IMR-90 (cell line): ENCODE measurements around the gene TFIP11. TPM values are rescaled to one million over a fixed set of nuclear protein-coding genes. Genes with fewer than 3 reads are reported as not detected.

Experiments
- ATAC-seq: fragments of 200-7000 bp; cut with Tn5 transposase; 2 replicates; pipeline ENCODE4 v1.9.1; 2020; ENCODE audit warnings: low read depth, mild to moderate bottlenecking, moderate library complexity
- BruUV-seq: library from RNA; stranded (reverse); fragments of 400-500 nt; replicated peaks from 2 replicates; lab custom pipeline; 2021; lab: Mats Ljungman, UMichigan
- CTCF ChIA-PET: fragments of 300-600 bp; formaldehyde crosslinking; extraction: SDS; loops from one replicate; lab custom pipeline; 2021; ENCODE audit warnings: antibody characterized with exemption; lab: Yijun Ruan, JAX
- POLR2A ChIA-PET: fragments of 300-600 bp; sonication (Branson Sonifier 250); formaldehyde crosslinking; loops from one replicate; lab custom pipeline; 2022; ENCODE audit warnings: antibody characterized with exemption; ENCODE audit not compliant: unreplicated experiment; lab: Charles Lee
- DNase-seq: peaks from one replicate; pipeline ENCODE4 v3.0.0; 2013
- H2AFZ ChIP-seq: replicated peaks from 2 replicates; pipeline ENCODE3; 2013; ENCODE audit warnings: low read length, mild to moderate bottlenecking; ENCODE audit not compliant: poor library complexity
- H2AK5ac ChIP-seq: 2 replicates; pipeline ENCODE4 v1.6.1; 2013; ENCODE audit warnings: low read depth, low read length, inconsistent platforms
- H2AK9ac ChIP-seq: replicated peaks from 2 replicates; pipeline ENCODE3; 2013; ENCODE audit warnings: mild to moderate bottlenecking, low read depth, low read length, moderate library complexity; ENCODE audit not compliant: poor library complexity
- H2BK120ac ChIP-seq: 2 replicates; pipeline ENCODE4 v1.6.1; 2013; ENCODE audit warnings: low read depth, low read length, inconsistent platforms
- H2BK15ac ChIP-seq: 3 replicates; pipeline ENCODE4 v1.6.1; 2013; ENCODE audit warnings: low read depth, low read length, inconsistent platforms
- H2BK20ac ChIP-seq: 2 replicates; pipeline ENCODE4 v1.6.1; 2013; ENCODE audit warnings: low read depth, mild to moderate bottlenecking, inconsistent platforms, low read length, moderate library complexity
- H2BK5ac ChIP-seq: 2 replicates; pipeline ENCODE4 v1.6.1; 2013; ENCODE audit warnings: mild to moderate bottlenecking, low read depth, low read length, inconsistent platforms; ENCODE audit not compliant: poor library complexity, severe bottlenecking
- H3K14ac ChIP-seq: replicated peaks from 2 replicates; pipeline ENCODE4 v1.6.1; 2013; ENCODE audit warnings: low read depth, low read length, inconsistent platforms
- H3K18ac ChIP-seq: 2 replicates; pipeline ENCODE4 v1.6.1; 2013; ENCODE audit warnings: low read depth, low read length, control low read depth
- H3K23ac ChIP-seq: 2 replicates; pipeline ENCODE4 v1.6.1; 2013; ENCODE audit warnings: low read depth, low read length, inconsistent platforms
- H3K27ac ChIP-seq: 2 replicates; pipeline ENCODE4 v1.5.1; 2013; ENCODE audit warnings: mild to moderate bottlenecking, control low read depth, low read length; ENCODE audit not compliant: insufficient read depth
- H3K27me3 ChIP-seq: 2 replicates; pipeline ENCODE4 v1.6.1; 2013; ENCODE audit warnings: low read length; ENCODE audit not compliant: control insufficient read depth, insufficient read depth
- H3K36me3 ChIP-seq: 2 replicates; pipeline ENCODE4 v1.6.1; 2013; ENCODE audit warnings: low read length, mixed read lengths; ENCODE audit not compliant: control insufficient read depth, insufficient read depth
- H3K4ac ChIP-seq: 2 replicates; pipeline ENCODE4 v1.6.1; 2013; ENCODE audit warnings: low read depth, low read length, inconsistent platforms
- H3K4me1 ChIP-seq: 2 replicates; pipeline ENCODE4 v1.6.1; 2013; ENCODE audit warnings: low read length, mixed read lengths; ENCODE audit not compliant: control insufficient read depth, insufficient read depth
- H3K4me2 ChIP-seq: 2 replicates; pipeline ENCODE4 v1.6.1; 2013; ENCODE audit warnings: low read depth, mild to moderate bottlenecking, control low read depth, low read length, moderate library complexity
- H3K4me3 ChIP-seq: 2 replicates; pipeline ENCODE4 v1.5.1; 2013; ENCODE audit warnings: low read depth, mild to moderate bottlenecking, control low read depth, low read length, moderate library complexity; ENCODE audit not compliant: insufficient read depth
- H3K56ac ChIP-seq: 2 replicates; pipeline ENCODE4 v1.6.1; 2013; ENCODE audit warnings: low read length, inconsistent platforms; ENCODE audit not compliant: insufficient read depth; ENCODE audit errors: extremely low read depth
- H3K79me1 ChIP-seq, 2 experiments: 2 replicates each; pipeline ENCODE4 v1.6.1; 2013; ENCODE audit warnings: low read length in 2 of 2, inconsistent platforms in 1 of 2, low read depth in 1 of 2
- H3K9ac ChIP-seq: 2 replicates; pipeline ENCODE4 v1.6.1; 2013; ENCODE audit warnings: low read depth, low read length, control low read depth
- H3K9me1 ChIP-seq: 2 replicates; pipeline ENCODE4 v1.6.1; 2013; ENCODE audit warnings: low read length, inconsistent platforms; ENCODE audit not compliant: insufficient read depth
- H3K9me3 ChIP-seq: 2 replicates; pipeline ENCODE4 v1.6.1; 2013; ENCODE audit warnings: low read length; ENCODE audit not compliant: control insufficient read depth, insufficient read depth
- H4K20me1 ChIP-seq: 2 replicates; pipeline ENCODE4 v1.6.1; 2013; ENCODE audit warnings: low read length, inconsistent platforms; ENCODE audit not compliant: insufficient read depth
- H4K5ac ChIP-seq: 2 replicates; pipeline ENCODE4 v1.6.1; 2013; ENCODE audit warnings: mild to moderate bottlenecking, low read depth, low read length, control low read depth
- H4K8ac ChIP-seq, 2 experiments: 2 replicates each; pipeline ENCODE4 v1.6.1; 2013; ENCODE audit warnings: low read depth in 2 of 2, low read length in 2 of 2, control low read depth in 1 of 2, inconsistent platforms in 1 of 2
- H4K91ac ChIP-seq: 2 replicates; pipeline ENCODE4 v1.6.1; 2013; ENCODE audit warnings: low read depth, low read length, inconsistent platforms; ENCODE audit not compliant: insufficient read depth
- MAFK ChIP-seq: IDR thresholded peaks from 2 replicates; pipeline ENCODE4 v1.6.1; 2012; ENCODE audit warnings: low read depth, low read length, improper control_type of control experiment
- NFE2L2 ChIP-seq: fragments of 150-350 bp; IDR thresholded peaks from 2 replicates; pipeline ENCODE4 v1.6.1; 2016; ENCODE audit warnings: low read depth, mild to moderate bottlenecking, low read length
- POLR2A ChIP-seq: IDR thresholded peaks from 2 replicates; pipeline ENCODE4 v1.6.1; 2012; ENCODE audit warnings: mild to moderate bottlenecking, low read depth, low read length
- RAD21 ChIP-seq: IDR thresholded peaks from 2 replicates; pipeline ENCODE4 v1.6.1; 2012; ENCODE audit warnings: low read length, improper control_type of control experiment
- SMC3 ChIP-seq: fragments of 150-350 bp; IDR thresholded peaks from 2 replicates; pipeline ENCODE4 v1.6.1; 2016; ENCODE audit warnings: low read depth, mild to moderate bottlenecking, antibody characterized with exemption, low read length, moderate library complexity
- WGBS, 2 experiments: methylation state at CpG; one replicate each; pipeline versions ENCODE4 v1.1.5 to v1.1.7; 2013; ENCODE audit warnings: missing lambda C conversion rate in 2 of 2; ENCODE audit not compliant: insufficient read length in 1 of 2; ENCODE audit errors: extremely low coverage in 2 of 2; 5-methylcytosine and 5-hydroxymethylcytosine counted together
- dilution Hi-C: fragments of 300-500 bp; cut with HindIII; formaldehyde crosslinking; loops from one replicate; pipeline ENCODE4 v1.14.3; 2018; ENCODE audit warnings: low sequenced_read_pairs; ENCODE audit not compliant: unreplicated experiment
- in situ Hi-C: fragments of 300-500 bp; cut with MboI; formaldehyde crosslinking; loops from 3 replicates; pipeline ENCODE4 v1.14.3; 2019; ENCODE audit warnings: low sequenced_read_pairs, inconsistent platforms, mixed read lengths
- intact Hi-C: fragments of 100-400 bp; cut with micrococcal nuclease; formaldehyde crosslinking; loops from 2 replicates; pipeline ENCODE4 v1.10.0; 2022
- polyA plus RNA-seq, 3 experiments: library from polyadenylated mRNA; depleted of rRNA; stranded (reverse); fragments of >200 nt; gene quantifications; 2 replicates each; pipeline ENCODE4 v1.2.3, GENCODE V29; 2012; ENCODE audit warnings: low replicate concordance in 1 of 3
- total RNA-seq: library from RNA; depleted of rRNA; stranded (reverse); fragments of >200 nt; gene quantifications from 2 replicates; pipeline ENCODE4 v1.2.3, GENCODE V29; 2012
- TF ChIP-seq, protein P1 (sequence below): fragments of 150-350 bp; IDR thresholded peaks from 2 replicates; pipeline ENCODE4 v1.6.1; 2016; ENCODE audit warnings: low read depth, mild to moderate bottlenecking, low read length, moderate library complexity, borderline replicate concordance

TFIP11 gene
- total and polyA plus RNA-seq, 2 of the 4 experiments (the other 2 are of a cell fraction): 22.5 to 43.2 TPM

DNA sequence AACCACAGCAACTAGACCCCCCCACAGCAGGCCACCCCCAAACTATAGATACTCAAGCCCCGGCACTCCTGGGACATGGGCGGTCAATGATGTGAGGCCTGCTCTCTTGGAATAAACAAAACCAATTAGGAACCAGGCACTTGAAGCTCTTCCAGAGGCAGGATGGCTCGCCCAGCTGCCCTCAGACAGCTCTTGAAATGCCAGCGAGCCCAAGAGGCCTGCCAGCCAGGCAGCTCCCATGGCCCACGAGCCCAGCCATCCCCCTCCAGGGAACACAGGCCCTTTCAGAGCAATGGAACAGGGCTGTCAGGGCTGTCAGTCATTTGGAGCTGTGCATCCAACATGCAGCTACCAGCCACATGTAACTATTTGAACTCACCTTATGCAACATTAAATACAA lies 34.0 kb upstream of the TFIP11 start:
- Histone ChIP-seq H3K36me3 (peaks cover 3% of the 10 kb centered on the region), H3K56ac (no peak overlapping the region), H3K79me1 (peaks cover 27 to 76% of the 10 kb centered on the region in 2 experiments), H2BK15ac (no peak overlapping the region), H3K4me2 (no peak overlapping the region), H3K23ac (no peak overlapping the region), H4K91ac (no peak overlapping the region), H3K27me3 (no peaks in the 10 kb centered on the region), H2AFZ (no peak overlapping the region), H4K20me1 (no peaks in the 10 kb centered on the region), H3K4ac (no peak overlapping the region), H2BK120ac (no peak overlapping the region), H2BK20ac (no peak overlapping the region), H4K5ac (no peak overlapping the region), H3K18ac (no peak overlapping the region), H2AK9ac (no peak overlapping the region), H2AK5ac (no peak overlapping the region), H3K27ac (no peak overlapping the region), H4K8ac (no peak overlapping the region), H3K9me1 (peaks cover 20% of the 10 kb centered on the region), H3K14ac (no peak overlapping the region), H2BK5ac (no peak overlapping the region), H3K9ac (no peak overlapping the region), H3K4me3 (no peak overlapping the region), H3K4me1 (peaks cover 11% of the 10 kb centered on the region), H3K9me3 (no peaks in the 10 kb centered on the region)
- 100% methylated on average over 1 of the region's 5 CpGs; no CpG with 5 or more reads in 1 of the 2 experiments for WGBS, 2 experiments
- in situ Hi-C loops (no loop called here), dilution Hi-C loops (no loop called here), intact Hi-C loops (no loop called here)
- no TSS peak for BruUV-seq
- POLR2A ChIA-PET: interaction anchor here (1.0 kb wide), 1 partner anchor 24 kb away, joined by 5 read pairs; no protein-coding TSS in a partner anchor
- ATAC-seq (no peak), DNase-seq (no peak)
- CTCF ChIA-PET: no interaction called here
- no peak for TF ChIP-seq RAD21
- no peak for TF ChIP-seq SMC3
- TF ChIP-seq POLR2A: no peak
- no peak for TF ChIP-seq MAFK
- TF ChIP-seq, protein P1, sequence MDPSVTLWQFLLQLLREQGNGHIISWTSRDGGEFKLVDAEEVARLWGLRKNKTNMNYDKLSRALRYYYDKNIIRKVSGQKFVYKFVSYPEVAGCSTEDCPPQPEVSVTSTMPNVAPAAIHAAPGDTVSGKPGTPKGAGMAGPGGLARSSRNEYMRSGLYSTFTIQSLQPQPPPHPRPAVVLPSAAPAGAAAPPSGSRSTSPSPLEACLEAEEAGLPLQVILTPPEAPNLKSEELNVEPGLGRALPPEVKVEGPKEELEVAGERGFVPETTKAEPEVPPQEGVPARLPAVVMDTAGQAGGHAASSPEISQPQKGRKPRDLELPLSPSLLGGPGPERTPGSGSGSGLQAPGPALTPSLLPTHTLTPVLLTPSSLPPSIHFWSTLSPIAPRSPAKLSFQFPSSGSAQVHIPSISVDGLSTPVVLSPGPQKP: no peak
- no peak for TF ChIP-seq NFE2L2
